K562 (cell line): ENCODE data around the gene MACROD2. TPM values are rescaled to one million over a fixed set of nuclear protein-coding genes. Genes with fewer than 3 reads are reported as not detected.

Experiments
- ATAC-seq: fragments of 200-7000 bp; cut with Tn5 transposase; 3 replicates; pipeline ENCODE4 v1.9.1; 2020; ENCODE audit warnings: moderate library complexity
- BruUV-seq: library from RNA; stranded (reverse); fragments of 400-500 nt; replicated peaks from 2 replicates; lab custom pipeline; 2021; lab: Mats Ljungman, UMichigan
- CTCF ChIA-PET: fragments of 300-600 bp; formaldehyde crosslinking; extraction: SDS; loops from one replicate; lab custom pipeline; 2021; ENCODE audit warnings: low intra/inter-chr PET ratio; lab: Yijun Ruan, JAX
- POLR2A ChIA-PET: fragments of 300-600, 350-650 bp; sonication (Branson Sonifier 250); formaldehyde crosslinking; extraction: SDS; loops from one replicate; lab custom pipeline; 2021; ENCODE audit warnings: antibody characterized with exemption, inconsistent platforms; lab: Yijun Ruan, JAX
- DNase-seq, 4 experiments: peaks; one replicate each; pipeline versions ENCODE4 v3.0.0 to v3.0.0-alpha.2; 2011 to 2018; ENCODE audit warnings: low spot score in 3 of 4, mixed read lengths in 3 of 4; ENCODE audit errors: extremely low read depth in 1 of 4
- FAIRE-seq: peaks from 2 replicates; lab custom pipeline; 2011; peaks lifted over from hg19 to GRCh38; lab: Jason Lieb, UNC
- H2AFZ ChIP-seq: 2 replicates; pipeline ENCODE4 v1.6.0; 2011; ENCODE audit warnings: low read depth, low read length, control low read depth, inconsistent platforms
- H3K27ac ChIP-seq: fragments of 200-600 bp; 3 replicates; pipeline ENCODE4 v1.8.0; 2011; ENCODE audit warnings: low read depth, mild to moderate bottlenecking, control low read depth, inconsistent platforms, low read length, moderate library complexity, mixed read lengths; ENCODE audit errors: extremely low read depth
- H3K27me3 ChIP-seq, 2 experiments: fragments of 300-600 bp in 1 of 2; 2 replicates in 1 of 2; 3 replicates in 1 of 2; pipeline versions ENCODE4 v1.6.0 to v1.8.0; 2011; ENCODE audit warnings: inconsistent platforms in 2 of 2, low read length in 2 of 2, mild to moderate bottlenecking in 1 of 2, mixed read lengths in 1 of 2, moderate library complexity in 1 of 2; ENCODE audit not compliant: control insufficient read depth in 2 of 2, insufficient read depth in 2 of 2
- H3K36me3 ChIP-seq: fragments of 300-600 bp; 3 replicates; pipeline ENCODE4 v1.8.0; 2011; ENCODE audit warnings: mild to moderate bottlenecking, low read length, inconsistent platforms; ENCODE audit not compliant: control insufficient read depth, insufficient read depth
- H3K4me1 ChIP-seq, 2 experiments: fragments of 200-600 bp in 1 of 2; replicated peaks in 1 of 2; 2 replicates in 1 of 2; 3 replicates in 1 of 2; pipeline versions ENCODE4 v1.5.1 to v1.8.0; 2011; ENCODE audit warnings: inconsistent platforms in 2 of 2, low read length in 2 of 2, mild to moderate bottlenecking in 1 of 2, mixed read lengths in 1 of 2, moderate library complexity in 1 of 2; ENCODE audit not compliant: control insufficient read depth in 2 of 2, insufficient read depth in 2 of 2
- H3K4me2 ChIP-seq: 2 replicates; pipeline ENCODE4 v1.6.1; 2011; ENCODE audit warnings: low read length, control low read depth, inconsistent platforms, mixed read lengths; ENCODE audit not compliant: insufficient read depth
- H3K4me3 ChIP-seq: fragments of 200-600 bp; sonication (generic), shearing (Covaris generic); 2 replicates; pipeline ENCODE4 v1.5.1; 2016; ENCODE audit warnings: control low read depth, inconsistent platforms
- H3K79me2 ChIP-seq: fragments of 200-600 bp; 3 replicates; pipeline ENCODE4 v1.8.0; 2011; ENCODE audit warnings: low read length, inconsistent platforms; ENCODE audit not compliant: control insufficient read depth, insufficient read depth
- H3K9ac ChIP-seq, 2 experiments: 2 replicates each; pipeline versions ENCODE4 v1.6.0 to v1.6.1; 2011; ENCODE audit warnings: low read depth in 2 of 2, low read length in 2 of 2, control low read depth in 1 of 2, inconsistent platforms in 1 of 2, mild to moderate bottlenecking in 1 of 2, mixed read lengths in 1 of 2; ENCODE audit not compliant: insufficient read depth in 1 of 2
- H3K9me1 ChIP-seq: one replicate; pipeline ENCODE4 v1.6.0; 2011; ENCODE audit warnings: inconsistent platforms, mild to moderate bottlenecking, low read length, moderate library complexity; ENCODE audit not compliant: control insufficient read depth, insufficient read depth
- H3K9me3 ChIP-seq: replicated peaks from 2 replicates; pipeline ENCODE4 v1.5.1; 2011; ENCODE audit warnings: low read depth, low read length, inconsistent platforms; ENCODE audit not compliant: control insufficient read depth, insufficient read depth
- H4K20me1 ChIP-seq: replicated peaks from 2 replicates; pipeline ENCODE4 v1.6.1; 2011; ENCODE audit warnings: low read length, inconsistent platforms, mixed read lengths; ENCODE audit not compliant: control insufficient read depth, insufficient read depth
- FOXA1 ChIP-seq: fragments of 450-650 bp; IDR thresholded peaks from 2 replicates; pipeline ENCODE4 v1.6.1; 2016; ENCODE audit warnings: mild to moderate bottlenecking, borderline replicate concordance
- GMEB1 ChIP-seq: fragments of 250-450 bp; sonication (Bioruptor Pico); IDR thresholded peaks from 2 replicates; pipeline ENCODE4 v1.4.0; 2020; ENCODE audit warnings: mild to moderate bottlenecking
- MYBL2 ChIP-seq, 2 experiments: fragments of 450-650 bp in 1 of 2; sonication (generic) in 1 of 2; formaldehyde crosslinking in 1 of 2; IDR thresholded peaks; 2 replicates each; pipeline versions ENCODE4 v1.6.1 to v1.8.1; 2017 to 2022; ENCODE audit warnings: borderline replicate concordance in 1 of 2, inconsistent platforms in 1 of 2, low read depth in 1 of 2, mild to moderate bottlenecking in 1 of 2, missing genetic modification reagents in 1 of 2, moderate library complexity in 1 of 2
- STAT5A ChIP-seq: IDR thresholded peaks from 2 replicates; pipeline ENCODE4 v1.6.1; 2012; ENCODE audit warnings: low read length, inconsistent platforms, borderline replicate concordance
- ZBTB17 ChIP-seq: fragments of 450-650 bp; formaldehyde crosslinking; IDR thresholded peaks from 2 replicates; pipeline ENCODE4 v1.4.0; 2020; ENCODE audit warnings: mild to moderate bottlenecking
- ZNF140 ChIP-seq: fragments of 250-450 bp; sonication (Bioruptor Pico); IDR thresholded peaks from 2 replicates; pipeline ENCODE4 v1.8.0; 2021; ENCODE audit warnings: moderate library complexity, mild to moderate bottlenecking, inconsistent platforms
- WGBS: fragments of 100-300 bp; shearing (Covaris generic); methylation state at CpG from one replicate; pipeline ENCODE4 v1.1.6; 2016; ENCODE audit warnings: low coverage, mixed read lengths; ENCODE audit not compliant: insufficient coverage; ENCODE audit errors: missing lambda C conversion rate; 5-methylcytosine and 5-hydroxymethylcytosine counted together
- in situ Hi-C: fragments of 300-500 bp; cut with MboI; formaldehyde crosslinking; loops from 4 replicates; pipeline ENCODE4 v1.15.0; 2018; ENCODE audit warnings: inconsistent platforms, mixed read lengths
- intact Hi-C: fragments of 100-400 bp; cut with micrococcal nuclease; formaldehyde crosslinking; loops from 2 replicates; pipeline ENCODE4 v1.14.2; 2022
- polyA plus RNA-seq, 8 experiments: library from polyadenylated mRNA; depleted of rRNA in 4 of 8; stranded (reverse) in 5 of 8; unstranded in 3 of 8; fragments of >200 nt; fragmentation: Nextera tagmentation in 2 of 8; fragmentation: Illumina TruSeq in 1 of 8; extraction: Ambion mirVana in 2 of 8; extraction: Trizol in 1 of 8; gene quantifications; 2 replicates each; pipeline versions ENCODE4 v1.2.1 to v1.2.3, GENCODE V29; 2011 to 2014; ENCODE audit warnings: inconsistent platforms in 1 of 8, missing spikeins in 1 of 8
- total RNA-seq, 7 experiments: library from RNA; depleted of rRNA in 6 of 7; stranded (reverse); fragments of >200 nt in 6 of 7; fragmentation: Illumina TruSeq in 2 of 7; extraction: Trizol in 2 of 7; gene quantifications; 2 replicates each; pipeline versions ENCODE4 v1.2.1 to v1.2.3, GENCODE V29; 2011 to 2021; ENCODE audit warnings: low replicate concordance in 1 of 7

MACROD2 gene
- total and polyA plus RNA-seq, 9 of the 15 experiments (the other 6 are each of a cell fraction or from before 2014, with no cell fraction given), result not detected

GRCh38 chr20:14489544-14489943 lies 494.2 kb downstream of the MACROD2 start:
- ChIA-PET CTCF (no interaction called here), POLR2A (no interaction called here)
- FAIRE-seq, result no peak
- no peak overlapping the region for H3K4me2 ChIP-seq
- TF ChIP-seq MYBL2 (IDR thresholded peaks at IDR 0.05; ENCODE audit: low read depth) (no peak), MYBL2 (CRISPR knock-in tag; IDR thresholded peaks at IDR 0.05; ENCODE audit: borderline replicate concordance) (no peak), ZNF140 (no peak), GMEB1 (CRISPR knock-in tag) (no peak), STAT5A (no peak), FOXA1 (no peak), ZBTB17 (CRISPR knock-in tag) (no peak)
- no peak overlapping the region for H3K9ac ChIP-seq
- H2AFZ ChIP-seq, result no peak overlapping the region
- no peaks in the 10 kb centered on the region for H4K20me1 ChIP-seq
- in situ Hi-C loops (no loop called here), intact Hi-C loops (no loop called here)
- H3K9me3 ChIP-seq, result no peaks in the 10 kb centered on the region
- H3K4me3 ChIP-seq, result no peak overlapping the region
- H3K79me2 ChIP-seq, result no peaks in the 10 kb centered on the region
- no peaks in the 10 kb centered on the region for H3K27me3 ChIP-seq
- 0% methylated on average over 1 of the region's 2 CpGs for WGBS
- no peak for DNase-seq
- no peak for ATAC-seq
- no peak overlapping the region for H3K27ac ChIP-seq
- H3K9me1 ChIP-seq, result no peaks in the 10 kb centered on the region
- no peaks in the 10 kb centered on the region for H3K4me1 ChIP-seq
- BruUV-seq, result no TSS peak
- H3K36me3 ChIP-seq, result no peaks in the 10 kb centered on the region
